GM04503 (cell line): ENCODE results near the gene SLC6A6.

Experiments
- DNase-seq: peaks from one replicate; pipeline ENCODE4 v3.0.0-alpha.2; 2012; ENCODE audit warnings: low read depth

SLC6A6 gene

DNA sequence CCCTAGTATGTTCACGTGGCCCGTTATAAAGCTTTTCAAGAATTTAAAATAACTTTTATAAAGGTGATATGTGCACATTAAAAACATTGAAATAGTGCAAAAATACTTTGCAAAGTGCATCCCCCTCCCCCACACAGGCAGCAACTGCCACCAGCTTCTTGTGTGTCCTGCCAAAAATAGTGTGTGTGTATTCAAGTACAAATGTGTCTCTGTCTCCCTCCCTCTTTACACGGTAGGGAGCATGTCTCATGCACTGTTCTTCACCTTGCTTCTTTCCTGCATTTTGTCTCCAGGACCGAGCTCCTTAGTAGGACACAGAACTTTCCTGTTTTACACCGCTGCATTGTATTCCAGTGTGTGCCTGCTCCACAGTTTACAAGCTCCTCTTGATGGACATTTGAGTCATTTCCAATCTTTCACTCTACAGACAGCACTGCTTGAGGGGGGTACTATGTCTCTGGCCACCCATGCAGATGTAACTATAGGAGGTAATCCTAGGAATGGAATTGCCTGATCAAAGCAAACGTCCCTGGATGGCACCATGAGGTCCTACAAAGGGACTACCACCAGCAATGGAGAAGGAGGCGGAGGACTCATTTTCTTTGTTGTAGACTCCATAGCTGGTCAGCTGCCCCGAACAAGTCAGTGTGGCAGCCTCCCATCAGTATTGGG, 52.4 kb downstream of the SLC6A6 start:
- DNase-seq: no peak

DNA sequence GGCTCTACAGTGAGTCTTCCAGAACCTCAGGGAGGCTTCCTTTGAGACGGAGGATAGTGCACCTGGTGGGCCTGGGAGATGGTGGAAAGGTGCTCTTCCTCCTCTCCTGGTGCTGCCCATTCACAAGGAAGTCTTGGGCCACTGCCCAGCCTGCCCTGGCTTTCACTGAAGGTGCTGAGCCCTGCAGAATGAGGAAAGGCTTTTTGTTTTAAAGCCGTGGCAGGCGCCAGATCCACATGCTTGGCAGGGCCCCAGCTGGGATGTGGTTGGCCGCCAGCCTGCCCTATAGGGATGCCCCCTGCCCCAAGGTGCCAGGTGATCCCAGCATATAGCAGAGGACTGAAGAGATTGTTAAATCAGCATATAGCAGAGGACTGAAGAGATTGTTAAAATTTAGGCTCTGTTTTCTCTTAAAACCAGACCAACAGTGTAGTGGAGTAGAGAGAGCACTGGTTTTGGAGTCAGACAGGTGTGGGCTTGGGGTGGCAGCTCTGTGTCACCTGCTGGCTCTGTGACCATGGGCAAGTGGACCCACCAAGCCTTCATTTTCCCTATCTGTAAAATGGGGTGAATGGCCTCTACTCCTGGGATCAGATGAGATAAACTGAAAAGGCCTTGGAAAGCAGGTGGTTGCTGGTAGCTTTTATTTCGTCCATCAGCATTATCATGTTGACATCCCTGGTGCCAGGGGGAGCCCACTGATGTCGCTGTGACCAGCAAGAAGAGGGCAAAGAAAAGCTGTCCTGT, 53.3 kb downstream of the SLC6A6 start:
- no peak for DNase-seq

DNA sequence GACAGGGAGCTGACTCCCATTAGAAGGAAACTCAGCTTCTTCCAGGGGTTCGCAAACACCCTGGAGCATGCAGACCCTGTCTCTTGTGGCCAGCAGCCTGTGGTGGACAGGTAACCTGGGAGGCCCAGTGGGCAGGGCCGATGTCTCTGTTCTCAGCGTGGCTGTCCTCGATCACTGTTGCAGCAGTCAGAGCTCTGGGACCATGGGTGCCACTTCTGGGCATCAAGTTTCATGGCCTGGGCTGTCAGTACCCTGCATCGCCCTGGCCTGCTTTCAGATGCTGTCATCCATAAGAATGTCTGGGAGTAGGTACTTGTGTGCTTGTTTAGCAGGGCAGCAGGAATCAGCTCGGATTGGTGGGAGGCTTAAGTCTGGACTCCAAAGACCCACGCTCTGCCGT, 54.4 kb downstream of the SLC6A6 start:
- DNase-seq: no peak

DNA sequence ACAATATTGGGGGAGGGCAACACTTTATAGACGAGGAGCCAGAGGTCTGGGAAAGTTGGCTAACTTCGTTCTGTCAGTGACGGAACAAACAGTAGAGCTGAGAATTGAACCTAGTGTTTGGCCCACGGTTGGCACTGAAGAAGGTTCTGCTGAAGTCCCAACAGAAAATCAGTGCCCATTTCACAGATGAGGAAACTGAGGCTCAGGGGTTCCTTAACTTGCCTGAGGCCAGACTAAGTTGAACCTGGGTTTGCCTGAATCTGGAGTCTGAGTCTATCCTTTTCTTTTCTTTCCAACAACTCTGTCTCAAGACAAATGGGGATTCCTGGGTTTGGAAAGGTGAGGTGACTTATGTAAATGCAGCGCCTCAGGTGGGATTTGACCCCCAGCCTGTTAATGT, 55.1 kb downstream of the SLC6A6 start:
- DNase-seq: no peak

DNA sequence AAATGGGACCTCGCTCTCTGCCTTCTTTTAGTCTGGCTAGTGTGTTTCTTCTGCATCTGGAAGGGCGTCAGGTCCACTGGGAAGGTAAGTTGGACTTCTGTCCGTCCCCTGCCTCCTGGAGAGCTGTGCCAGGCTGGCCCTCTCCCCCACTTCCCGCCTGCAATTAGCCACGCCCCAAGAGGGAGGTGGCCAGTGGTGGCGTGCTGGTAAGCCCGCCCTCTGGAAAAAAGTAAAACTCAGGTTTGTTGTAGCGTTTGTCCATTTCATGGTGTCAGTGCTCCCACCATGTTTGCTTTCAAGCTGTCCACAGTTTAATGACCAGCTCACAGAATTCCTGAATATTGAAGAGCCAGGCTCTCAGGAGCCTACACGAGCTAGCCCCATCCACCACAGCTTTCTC, 55.6 kb downstream of the SLC6A6 start:
- DNase-seq: no peak

DNA sequence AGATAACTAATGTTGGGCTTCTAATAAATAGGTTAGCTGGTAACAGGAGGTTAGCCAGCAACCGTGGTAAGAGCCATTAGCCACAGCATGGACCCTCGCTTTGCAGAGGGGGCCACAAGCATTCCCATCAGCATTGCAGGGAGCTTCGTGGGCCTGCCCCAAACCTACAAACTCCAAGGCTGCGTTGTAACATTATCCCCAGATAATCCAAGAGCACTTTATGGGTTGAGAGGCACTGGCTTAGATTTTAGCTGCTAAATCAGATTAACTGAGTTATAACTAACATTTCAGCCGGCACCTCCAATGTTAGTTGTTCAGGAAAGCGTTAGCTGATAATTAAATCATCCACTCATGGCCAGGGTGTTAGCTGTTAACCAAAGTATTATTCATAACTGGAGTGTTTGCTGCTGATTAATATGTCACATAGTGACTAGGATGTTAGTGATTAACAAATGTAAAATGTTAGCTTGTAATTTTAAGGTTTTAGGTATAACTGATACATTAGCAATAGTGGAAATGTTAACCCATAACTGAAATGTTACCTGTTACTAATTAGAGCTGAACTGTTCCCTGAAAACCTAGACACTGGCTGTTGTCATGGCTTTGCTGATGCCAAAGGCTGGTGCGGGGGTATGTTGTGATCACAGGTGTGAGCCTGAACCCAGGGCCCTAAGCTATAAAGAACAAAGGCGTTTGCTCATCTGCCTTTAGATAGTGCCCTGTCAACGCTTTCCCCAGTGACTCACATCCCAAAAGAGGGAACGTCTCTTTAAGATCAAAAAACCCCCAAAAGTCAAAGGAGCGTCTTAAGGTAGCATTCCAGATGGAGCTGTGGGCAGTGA, 56.2 kb downstream of the SLC6A6 start:
- DNase-seq: no peak

DNA sequence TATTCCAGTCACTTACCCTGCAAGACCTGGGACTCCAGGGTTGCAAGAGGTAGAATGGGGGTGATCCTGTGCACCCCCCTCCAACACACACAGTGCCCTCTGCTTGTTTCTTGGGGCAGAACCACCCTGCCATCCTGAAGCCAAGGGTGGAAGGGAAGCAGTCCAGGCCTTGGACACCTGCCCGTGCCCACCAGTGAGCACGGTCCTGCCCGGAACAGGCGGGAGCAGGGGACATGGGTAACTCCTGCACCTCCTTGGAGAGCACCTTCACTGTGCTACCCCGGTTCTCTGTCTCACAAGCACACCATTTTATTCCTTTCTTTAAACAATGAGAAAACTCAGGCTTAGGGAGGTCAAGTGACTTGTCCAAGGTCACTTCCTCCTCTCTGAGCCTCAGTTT, 57.0 kb downstream of the SLC6A6 start:
- no peak for DNase-seq

DNA sequence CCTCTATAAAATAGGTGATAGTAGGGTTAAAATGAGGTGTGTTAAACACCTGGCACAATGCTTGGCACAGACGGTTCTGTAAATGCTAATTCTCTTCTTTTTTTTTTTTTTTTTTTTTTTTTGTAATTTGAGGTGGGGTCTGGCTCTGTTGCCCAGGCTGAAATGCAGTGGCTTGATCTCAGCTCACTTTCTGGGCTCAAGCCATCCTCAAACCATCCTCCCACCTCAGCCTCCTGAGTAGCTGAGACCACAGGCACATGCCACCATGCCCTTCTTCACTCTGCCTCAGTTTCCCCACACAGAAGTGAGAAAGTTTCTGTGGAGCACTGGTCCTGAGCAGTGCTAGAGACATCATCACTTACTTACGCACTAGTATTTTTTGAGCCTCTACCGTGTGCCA, 57.4 kb downstream of the SLC6A6 start:
- DNase-seq: no peak

GRCh38 chr3:14460342-14461005, 58.1 kb downstream of the SLC6A6 start:
- peak; percentile 86 for DNase-seq

DNA sequence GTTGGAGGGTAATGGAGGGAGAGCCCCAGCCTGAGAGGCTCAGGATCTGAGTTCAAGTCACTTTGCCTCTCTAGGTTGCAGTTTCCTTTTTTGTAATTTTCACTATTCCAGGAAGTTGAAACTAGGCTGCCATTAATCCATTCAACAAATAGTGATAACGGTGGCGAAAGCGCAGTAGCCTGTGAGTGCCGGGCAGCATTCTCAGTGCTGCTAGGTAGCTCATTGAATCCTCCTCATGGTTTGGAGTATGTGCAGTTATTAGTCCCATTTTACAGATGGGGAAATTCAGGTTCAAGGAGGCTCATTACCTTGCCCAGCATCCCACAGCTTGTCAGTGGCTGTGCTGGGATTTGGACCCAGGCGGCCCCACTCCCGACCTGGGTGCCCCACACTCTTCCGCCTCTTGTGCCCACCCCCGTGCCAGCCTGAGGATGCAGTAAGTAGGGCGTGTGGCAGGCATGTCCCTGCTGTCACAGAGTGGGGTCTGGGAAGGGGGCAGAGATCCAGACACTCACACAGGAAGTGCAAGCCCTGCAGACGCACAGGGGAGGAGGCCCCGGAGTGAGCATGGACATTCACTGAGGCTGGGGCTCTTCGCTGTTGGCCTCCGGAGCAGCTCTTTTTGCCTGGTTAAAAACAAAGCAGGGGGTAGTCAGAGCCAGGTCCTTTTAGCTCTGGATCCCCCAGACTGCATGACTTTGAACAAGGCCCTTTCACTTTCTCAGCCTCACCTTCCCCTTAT, 58.8 kb downstream of the SLC6A6 start:
- no peak for DNase-seq

DNA sequence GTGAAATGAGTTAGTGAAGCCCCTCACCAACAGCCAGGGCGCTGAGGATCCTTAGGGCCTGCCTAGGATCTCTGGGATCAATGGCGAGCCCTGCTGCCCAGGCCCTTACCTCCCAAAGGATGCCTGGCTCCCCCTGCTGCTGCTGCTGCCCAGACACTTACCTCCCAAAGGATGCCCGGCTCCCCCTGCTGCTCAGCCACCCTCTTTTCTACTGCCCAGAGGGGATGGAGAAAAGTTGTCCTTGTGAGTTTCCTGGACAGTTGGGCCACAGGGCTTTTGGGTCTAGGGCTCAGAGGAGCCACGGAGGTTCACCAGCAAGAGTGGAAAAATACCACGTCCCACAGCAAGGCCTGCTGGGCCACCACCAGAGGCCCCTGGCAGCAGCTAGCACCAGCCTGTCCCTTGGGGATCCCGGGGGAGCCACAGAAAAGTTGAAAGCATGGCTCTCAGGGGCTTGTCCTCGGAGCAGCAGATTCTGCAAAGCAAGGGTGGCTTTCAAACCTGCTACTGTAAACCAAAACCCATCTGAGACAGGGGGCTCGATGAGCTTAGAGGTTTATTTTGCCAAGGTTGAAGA, 59.4 kb downstream of the SLC6A6 start:
- no peak for DNase-seq

DNA sequence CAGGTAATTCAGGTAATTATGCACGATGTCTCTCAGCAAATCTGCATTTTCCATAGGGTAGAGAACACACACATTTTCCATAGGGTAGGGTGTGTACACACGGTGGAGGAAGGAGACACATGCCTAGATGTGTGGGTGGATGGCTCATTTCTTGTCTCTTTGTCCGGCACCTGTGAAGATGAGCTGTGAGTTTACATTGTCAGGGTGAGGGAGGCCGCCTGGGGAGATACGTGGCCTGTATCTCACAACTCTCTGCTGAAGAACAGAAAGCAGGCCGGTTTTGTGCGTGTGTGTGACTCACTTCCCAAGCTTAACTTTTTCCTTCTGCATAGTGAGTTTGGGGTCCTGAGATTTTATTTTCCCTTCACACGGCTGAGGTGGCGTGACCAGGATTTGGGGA, 60.3 kb downstream of the SLC6A6 start:
- no peak for DNase-seq

GRCh38 chr3:14463330-14464140, 61.1 kb downstream of the SLC6A6 start:
- DNase-seq: no peak

GRCh38 chr3:14464141-14464465, 61.7 kb downstream of the SLC6A6 start:
- no peak for DNase-seq

- no peak for DNase-seq
Observed at GRCh38 chr3:14464521-14464920, 62.1 kb downstream of the SLC6A6 start.

DNA sequence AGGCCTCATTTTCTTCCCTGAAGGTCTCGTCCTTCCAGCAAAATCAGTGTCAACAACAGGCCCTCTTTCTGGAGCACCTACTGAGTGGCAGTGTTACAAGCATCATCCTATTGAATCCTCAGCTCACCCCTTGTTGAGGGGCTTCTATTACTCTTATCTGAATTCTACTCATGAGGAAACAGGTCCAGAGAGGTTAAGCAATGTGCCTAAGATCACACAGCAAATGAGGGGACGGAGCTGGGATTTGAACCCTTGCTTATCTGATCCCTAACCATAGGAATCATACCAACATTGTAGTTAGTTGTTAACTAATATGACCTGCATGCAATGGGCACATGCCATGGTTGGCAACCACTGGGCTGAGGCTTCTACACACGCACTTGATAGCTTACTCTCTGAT, 63.0 kb downstream of the SLC6A6 start:
- no peak for DNase-seq

DNA sequence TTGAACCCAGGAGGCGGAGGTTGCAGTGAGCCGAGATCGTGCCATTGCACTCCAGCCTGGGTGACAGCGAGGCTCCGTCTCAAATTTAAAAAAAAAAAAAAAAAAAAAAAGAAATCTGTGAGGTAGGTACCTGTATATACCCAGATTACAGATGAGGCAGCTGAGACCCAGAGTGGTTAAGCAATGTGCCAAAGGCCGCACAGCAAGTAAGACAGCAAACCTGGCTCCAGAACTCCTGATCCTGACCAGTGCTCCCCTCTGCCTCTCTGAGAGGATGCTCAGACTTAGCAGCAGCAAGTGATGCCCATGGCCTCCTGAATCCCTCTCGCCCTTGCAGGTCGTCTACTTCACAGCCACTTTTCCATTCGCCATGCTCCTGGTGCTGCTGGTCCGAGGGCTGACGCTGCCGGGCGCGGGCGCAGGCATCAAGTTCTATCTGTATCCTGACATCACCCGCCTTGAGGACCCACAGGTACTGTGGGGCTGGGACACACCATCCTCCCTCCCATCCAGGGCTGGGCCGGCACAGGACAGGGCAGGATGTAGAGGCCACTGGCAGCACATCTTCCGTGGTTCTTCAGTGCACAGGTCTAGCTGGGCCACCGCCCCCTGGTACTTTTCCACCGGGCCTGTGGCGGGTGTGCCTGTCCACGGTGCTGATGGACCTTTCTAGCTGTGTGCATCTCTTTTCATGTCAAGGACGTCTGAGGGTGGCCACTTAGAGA, 63.9 kb downstream of the SLC6A6 start:
- no peak for DNase-seq

DNA sequence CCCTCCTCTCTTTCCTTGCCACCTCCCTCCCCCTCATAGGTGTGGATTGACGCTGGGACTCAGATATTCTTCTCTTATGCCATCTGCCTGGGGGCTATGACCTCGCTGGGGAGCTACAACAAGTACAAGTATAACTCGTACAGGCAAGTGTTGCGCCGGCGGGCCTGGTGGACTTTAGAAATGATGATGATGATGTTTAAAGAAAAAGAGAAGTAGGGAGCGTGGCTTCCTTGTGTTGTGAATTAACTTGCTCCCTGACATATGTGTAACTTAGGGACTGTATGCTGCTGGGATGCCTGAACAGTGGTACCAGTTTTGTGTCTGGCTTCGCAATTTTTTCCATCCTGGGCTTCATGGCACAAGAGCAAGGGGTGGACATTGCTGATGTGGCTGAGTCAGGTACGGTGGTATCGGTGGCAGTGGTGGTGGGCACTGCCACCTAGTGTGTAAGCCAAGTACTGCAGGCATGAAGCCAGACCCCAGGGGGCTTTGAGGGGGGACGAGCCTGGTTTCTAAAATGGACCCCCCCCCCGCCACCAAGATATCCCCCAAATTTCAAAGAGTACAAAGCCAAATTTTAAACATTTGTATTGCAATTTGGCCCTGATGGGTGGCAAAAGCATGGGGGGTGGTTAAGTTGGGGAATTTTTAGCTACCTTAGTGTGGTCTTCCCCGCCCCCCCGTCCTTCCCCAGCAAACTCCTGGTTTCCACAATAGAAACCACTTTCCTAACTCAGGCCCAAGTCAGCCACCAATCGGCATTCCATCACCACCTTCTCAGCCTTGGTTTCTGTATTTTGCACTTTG, 65.6 kb downstream of the SLC6A6 start:
- no peak for DNase-seq

DNA sequence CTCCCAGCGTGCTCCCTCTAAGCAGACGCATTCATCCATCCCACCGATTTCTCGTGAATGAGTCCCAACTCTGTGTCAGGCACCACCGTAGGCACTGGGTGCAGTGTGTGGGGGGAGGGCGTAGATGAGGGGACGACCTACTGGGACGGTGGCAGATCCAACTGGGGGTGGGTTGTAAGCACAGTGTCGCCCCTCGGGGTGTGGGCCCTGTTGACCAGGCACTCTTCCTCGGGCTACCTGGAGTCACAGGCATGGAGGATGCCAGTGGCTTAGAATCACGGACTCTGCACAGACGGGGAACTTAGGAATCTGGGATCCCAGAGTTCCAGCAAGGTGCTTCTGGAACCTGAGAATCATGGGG, 66.2 kb downstream of the SLC6A6 start:
- DNase-seq: no peak
